Kidney (tissue), 14 donors: ENCODE measurements around the gene HMX2. TPM values are rescaled to one million over a fixed set of nuclear protein-coding genes. Genes with fewer than 3 reads are reported as not detected.

ENCODE experiments used
- DNase-seq, 5 donors: peaks; one replicate each; pipeline ENCODE4 v3.0.0-alpha.2; 2013 to 2020
- FAIRE-seq: peaks from 2 replicates; lab custom pipeline; 2012; peaks lifted over from hg19 to GRCh38; lab: Jason Lieb, UNC
- H3K27ac ChIP-seq, 2 donors: one replicate each; pipeline ENCODE4 v1.7.0; 2013; ENCODE audit warnings: low read depth in 2 of 2, low read length in 2 of 2, inconsistent platforms in 1 of 2
- H3K27me3 ChIP-seq: one replicate; pipeline ENCODE4 v1.7.1; 2013; ENCODE audit warnings: low read length, inconsistent platforms; ENCODE audit not compliant: control insufficient read depth, insufficient read depth
- H3K36me3 ChIP-seq, 3 donors: one replicate each; pipeline versions ENCODE4 v1.7.0 to v1.7.1; 2013; ENCODE audit warnings: low read length in 3 of 3, control low read depth in 1 of 3, inconsistent platforms in 1 of 3; ENCODE audit not compliant: insufficient read depth in 3 of 3, control insufficient read depth in 2 of 3
- H3K4me1 ChIP-seq, 3 donors: one replicate each; pipeline versions ENCODE4 v1.7.0 to v1.7.1; 2013; ENCODE audit warnings: low read length in 3 of 3, inconsistent platforms in 1 of 3, low read depth in 1 of 3; ENCODE audit not compliant: control insufficient read depth in 2 of 3, insufficient read depth in 2 of 3
- H3K4me3 ChIP-seq, 3 donors: one replicate each; pipeline versions ENCODE4 v1.7.0 to v1.8.1; 2013; ENCODE audit warnings: low read length in 3 of 3, control low read depth in 1 of 3, inconsistent platforms in 1 of 3
- H3K9ac ChIP-seq, 3 donors: one replicate each; pipeline versions ENCODE4 v1.7.0 to v1.7.1; 2013; ENCODE audit warnings: low read length in 3 of 3, control low read depth in 1 of 3, inconsistent platforms in 1 of 3
- H3K9me3 ChIP-seq, 3 donors: one replicate each; pipeline versions ENCODE4 v1.7.0 to v1.7.1; 2013; ENCODE audit warnings: low read length in 3 of 3, control low read depth in 1 of 3, inconsistent platforms in 1 of 3; ENCODE audit not compliant: control insufficient read depth in 2 of 3, insufficient read depth in 1 of 3
- CTCF ChIP-seq: IDR thresholded peaks from 3 replicates; pipeline ENCODE4 v1.5.1; 2012; ENCODE audit warnings: mild to moderate bottlenecking, moderate library complexity, borderline replicate concordance; ENCODE audit not compliant: insufficient read depth; ENCODE audit errors: extremely low read depth
- intact Hi-C: fragments of 100-400 bp; cut with DNase I; formaldehyde crosslinking; loops from one replicate; pipeline ENCODE4 v1.11.1; 2022
- polyA plus RNA-seq: library from polyadenylated mRNA; stranded (reverse); fragments of 350-450 nt; fragmentation: Illumina TruSeq; extraction: RNeasy Lipid Tissue Mini Kit (QIAGEN cat#74804); gene quantifications from one replicate; pipeline ENCODE4 v1.2.3, GENCODE V29; 2014; ENCODE audit warnings: low read depth, low replicate concordance; ENCODE audit not compliant: insufficient read depth
- total RNA-seq: library from RNA; stranded (reverse); fragmentation: NEBNext Ultra II Directional; extraction: Animal tissue kit (Norgen Biotek cat#: 25700); gene quantifications from one replicate; pipeline ENCODE4 v1.2.1, GENCODE V29; 2021
- donor health status: control.
- donor health status: control.
- donor health status: control.
- donor health status: control.
- donor health status: control.
- donor health status: DM: yes; HTN: yes; CAD: no.
- donor health status: Normal renal cell carcinoma (clear cell type).

The HMX2 gene
- total and polyA plus RNA-seq, 2 donors from 2014 or later, result 0.25 to 4.0 TPM

- FAIRE-seq (no peak), DNase-seq (no peak)
- H3K27ac ChIP-seq, result no peak overlapping the region
- no peaks in the 10 kb centered on the region for H3K9me3 ChIP-seq
- peaks cover 92% of the 10 kb centered on the region for H3K27me3 ChIP-seq
- intact Hi-C loops, result no loop called here
- TF ChIP-seq CTCF, result no peak
- no peak overlapping the region for H3K9ac ChIP-seq
- H3K4me1 ChIP-seq, result peaks cover 0 to 8% (median 0%) of the 10 kb centered on the region in 3 donors
- H3K4me3 ChIP-seq, result no peak overlapping the region
- no peaks in the 10 kb centered on the region for H3K36me3 ChIP-seq
Measured at GRCh38 chr10:123141791-123142700, 5.9 kb upstream of the HMX2 start.

GRCh38 chr10:123142701-123143161, 5.2 kb upstream of the HMX2 start:
- Histone ChIP-seq H3K27ac (no peak overlapping the region), H3K36me3 (no peaks in the 10 kb centered on the region), H3K9me3 (no peaks in the 10 kb centered on the region), H3K4me3 (no peak overlapping the region), H3K9ac (no peak overlapping the region), H3K27me3 (peaks cover 93% of the 10 kb centered on the region), H3K4me1 (peaks cover 0 to 2% (median 0%) of the 10 kb centered on the region in 3 donors)
- peak in 1 of 5 donors; percentile 58 for DNase-seq
- FAIRE-seq, result no peak
- no peak for TF ChIP-seq CTCF
- intact Hi-C loops, result no loop called here

GRCh38 chr10:123143162-123143824, 4.6 kb upstream of the HMX2 start:
- H3K9ac ChIP-seq, result no peak overlapping the region
- FAIRE-seq (no peak), DNase-seq (peak in 2 of 5 donors; percentile 19 to 36)
- H3K27ac ChIP-seq, result no peak overlapping the region
- no peak for TF ChIP-seq CTCF
- H3K27me3 ChIP-seq, result peaks cover 88% of the 10 kb centered on the region
- intact Hi-C loops, result no loop called here
- no peak overlapping the region for H3K4me3 ChIP-seq
- H3K4me1 ChIP-seq, result peaks cover 0 to 2% (median 0%) of the 10 kb centered on the region in 3 donors
- H3K36me3 ChIP-seq, result no peaks in the 10 kb centered on the region
- no peaks in the 10 kb centered on the region for H3K9me3 ChIP-seq
